ENCODE data around the gene COL11A2. TPM values are rescaled to one million over a fixed set of nuclear protein-coding genes. Genes with fewer than 3 reads are reported as not detected.

The COL11A2 gene
- total and polyA plus RNA-seq, 2 of the 13 experiments (the other 11 are each of a cell fraction or from before 2014, with no cell fraction given), result 0.55 TPM

DNA sequence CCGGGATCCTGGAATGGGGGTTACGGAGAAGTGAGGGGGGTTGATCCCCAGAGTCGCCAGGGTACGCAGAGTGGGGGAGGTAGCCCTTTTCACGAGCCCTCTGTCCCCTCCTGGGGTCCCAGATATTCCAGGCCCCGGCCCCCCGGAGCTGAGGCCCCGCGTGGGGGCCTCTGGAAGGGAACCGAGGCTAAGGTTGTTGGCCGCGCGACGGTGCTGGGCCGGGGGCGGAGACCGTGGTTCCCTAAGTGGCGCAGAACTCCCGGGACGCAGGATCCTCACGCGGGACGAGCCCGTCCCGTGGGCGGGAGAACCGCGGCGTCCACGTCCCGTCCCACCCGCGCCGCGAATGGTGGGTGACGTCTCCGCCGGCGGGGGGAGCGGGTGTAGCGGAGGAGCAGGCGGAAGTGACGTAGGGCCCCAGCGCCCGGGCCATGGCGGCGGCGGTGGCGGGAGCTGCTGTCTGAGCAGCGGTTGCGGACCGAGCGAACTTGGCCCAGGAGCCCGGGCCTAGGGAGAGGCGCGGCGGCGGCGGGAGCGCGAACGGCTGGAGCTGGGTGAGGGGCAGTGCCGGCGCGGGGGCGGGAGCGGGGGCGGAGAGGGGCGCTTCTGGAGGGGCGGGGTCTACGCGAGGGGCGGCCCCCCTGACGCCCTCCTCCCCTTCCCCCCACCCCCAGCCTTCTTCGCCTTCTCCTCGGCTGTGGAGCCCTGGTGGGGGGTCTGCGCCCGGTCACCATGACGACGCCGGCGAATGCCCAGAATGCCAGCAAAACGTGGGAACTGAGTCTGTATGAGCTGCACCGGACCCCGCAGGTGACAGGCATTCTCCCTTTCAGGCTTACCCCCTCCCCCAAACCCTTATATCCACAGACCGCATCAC is 16.1 kb upstream of the COL11A2 start, which contains the start of gene RING1 (continued):
- TF ChIP-seq, protein P1, sequence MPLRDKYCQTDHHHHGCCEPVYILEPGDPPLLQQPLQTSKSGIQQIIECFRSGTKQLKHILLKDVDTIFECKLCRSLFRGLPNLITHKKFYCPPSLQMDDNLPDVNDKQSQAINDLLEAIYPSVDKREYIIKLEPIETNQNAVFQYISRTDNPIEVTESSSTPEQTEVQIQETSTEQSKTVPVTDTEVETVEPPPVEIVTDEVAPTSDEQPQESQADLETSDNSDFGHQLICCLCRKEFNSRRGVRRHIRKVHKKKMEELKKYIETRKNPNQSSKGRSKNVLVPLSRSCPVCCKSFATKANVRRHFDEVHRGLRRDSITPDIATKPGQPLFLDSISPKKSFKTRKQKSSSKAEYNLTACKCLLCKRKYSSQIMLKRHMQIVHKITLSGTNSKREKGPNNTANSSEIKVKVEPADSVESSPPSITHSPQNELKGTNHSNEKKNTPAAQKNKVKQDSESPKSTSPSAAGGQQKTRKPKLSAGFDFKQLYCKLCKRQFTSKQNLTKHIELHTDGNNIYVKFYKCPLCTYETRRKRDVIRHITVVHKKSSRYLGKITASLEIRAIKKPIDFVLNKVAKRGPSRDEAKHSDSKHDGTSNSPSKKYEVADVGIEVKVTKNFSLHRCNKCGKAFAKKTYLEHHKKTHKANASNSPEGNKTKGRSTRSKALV (CRISPR knock-in tag; IDR thresholded peaks at IDR 0.05), result peak; percentile 53; the same call in 1 of the 2 replicates
- TF ChIP-seq ZNF180 (CRISPR knock-in tag; IDR thresholded peaks at IDR 0.05; ENCODE audit: borderline replicate concordance, low read depth) (no peak), ELF3 (CRISPR knock-in tag; IDR thresholded peaks at IDR 0.05) (peak; percentile 62), ZFP41 (CRISPR knock-in tag; IDR thresholded peaks at IDR 0.05; ENCODE audit: borderline replicate concordance) (peak; percentile 75; the same call in 1 of the 2 replicates), ZMYM3 (CRISPR knock-in tag; IDR thresholded peaks at IDR 0.05) (no peak), HNF4G (IDR thresholded peaks at IDR 0.05; ENCODE audit: borderline replicate concordance, low read depth, low read length) (no peak), HNF4G (CRISPR knock-in tag; IDR thresholded peaks at IDR 0.05; ENCODE audit: borderline replicate concordance, low read depth) (no peak), ZNF547 (CRISPR knock-in tag; IDR thresholded peaks at IDR 0.05) (peak; percentile 81; the same call in 1 of the 2 replicates), ZNF616 (CRISPR knock-in tag; IDR thresholded peaks at IDR 0.05; ENCODE audit: low read depth) (peak; percentile 94), JUNB (CRISPR knock-in tag; IDR thresholded peaks at IDR 0.05; ENCODE audit: borderline replicate concordance) (peak; percentile 47; the same call in 1 of the 2 replicates)
- TF ChIP-seq, protein P2, sequence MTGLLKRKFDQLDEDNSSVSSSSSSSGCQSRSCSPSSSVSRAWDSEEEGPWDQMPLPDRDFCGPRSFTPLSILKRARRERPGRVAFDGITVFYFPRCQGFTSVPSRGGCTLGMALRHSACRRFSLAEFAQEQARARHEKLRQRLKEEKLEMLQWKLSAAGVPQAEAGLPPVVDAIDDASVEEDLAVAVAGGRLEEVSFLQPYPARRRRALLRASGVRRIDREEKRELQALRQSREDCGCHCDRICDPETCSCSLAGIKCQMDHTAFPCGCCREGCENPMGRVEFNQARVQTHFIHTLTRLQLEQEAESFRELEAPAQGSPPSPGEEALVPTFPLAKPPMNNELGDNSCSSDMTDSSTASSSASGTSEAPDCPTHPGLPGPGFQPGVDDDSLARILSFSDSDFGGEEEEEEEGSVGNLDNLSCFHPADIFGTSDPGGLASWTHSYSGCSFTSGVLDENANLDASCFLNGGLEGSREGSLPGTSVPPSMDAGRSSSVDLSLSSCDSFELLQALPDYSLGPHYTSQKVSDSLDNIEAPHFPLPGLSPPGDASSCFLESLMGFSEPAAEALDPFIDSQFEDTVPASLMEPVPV (CRISPR knock-in tag; IDR thresholded peaks at IDR 0.05), result no peak
- TF ChIP-seq, protein P3, sequence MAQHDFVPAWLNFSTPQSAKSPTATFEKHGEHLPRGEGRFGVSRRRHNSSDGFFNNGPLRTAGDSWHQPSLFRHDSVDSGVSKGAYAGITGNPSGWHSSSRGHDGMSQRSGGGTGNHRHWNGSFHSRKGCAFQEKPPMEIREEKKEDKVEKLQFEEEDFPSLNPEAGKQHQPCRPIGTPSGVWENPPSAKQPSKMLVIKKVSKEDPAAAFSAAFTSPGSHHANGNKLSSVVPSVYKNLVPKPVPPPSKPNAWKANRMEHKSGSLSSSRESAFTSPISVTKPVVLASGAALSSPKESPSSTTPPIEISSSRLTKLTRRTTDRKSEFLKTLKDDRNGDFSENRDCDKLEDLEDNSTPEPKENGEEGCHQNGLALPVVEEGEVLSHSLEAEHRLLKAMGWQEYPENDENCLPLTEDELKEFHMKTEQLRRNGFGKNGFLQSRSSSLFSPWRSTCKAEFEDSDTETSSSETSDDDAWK (CRISPR knock-in tag; IDR thresholded peaks at IDR 0.05), result no peak
- TF ChIP-seq, protein P4, sequence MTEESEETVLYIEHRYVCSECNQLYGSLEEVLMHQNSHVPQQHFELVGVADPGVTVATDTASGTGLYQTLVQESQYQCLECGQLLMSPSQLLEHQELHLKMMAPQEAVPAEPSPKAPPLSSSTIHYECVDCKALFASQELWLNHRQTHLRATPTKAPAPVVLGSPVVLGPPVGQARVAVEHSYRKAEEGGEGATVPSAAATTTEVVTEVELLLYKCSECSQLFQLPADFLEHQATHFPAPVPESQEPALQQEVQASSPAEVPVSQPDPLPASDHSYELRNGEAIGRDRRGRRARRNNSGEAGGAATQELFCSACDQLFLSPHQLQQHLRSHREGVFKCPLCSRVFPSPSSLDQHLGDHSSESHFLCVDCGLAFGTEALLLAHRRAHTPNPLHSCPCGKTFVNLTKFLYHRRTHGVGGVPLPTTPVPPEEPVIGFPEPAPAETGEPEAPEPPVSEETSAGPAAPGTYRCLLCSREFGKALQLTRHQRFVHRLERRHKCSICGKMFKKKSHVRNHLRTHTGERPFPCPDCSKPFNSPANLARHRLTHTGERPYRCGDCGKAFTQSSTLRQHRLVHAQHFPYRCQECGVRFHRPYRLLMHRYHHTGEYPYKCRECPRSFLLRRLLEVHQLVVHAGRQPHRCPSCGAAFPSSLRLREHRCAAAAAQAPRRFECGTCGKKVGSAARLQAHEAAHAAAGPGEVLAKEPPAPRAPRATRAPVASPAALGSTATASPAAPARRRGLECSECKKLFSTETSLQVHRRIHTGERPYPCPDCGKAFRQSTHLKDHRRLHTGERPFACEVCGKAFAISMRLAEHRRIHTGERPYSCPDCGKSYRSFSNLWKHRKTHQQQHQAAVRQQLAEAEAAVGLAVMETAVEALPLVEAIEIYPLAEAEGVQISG (CRISPR knock-in tag; IDR thresholded peaks at IDR 0.05), result peak; percentile 89
- TF ChIP-seq, protein P5, sequence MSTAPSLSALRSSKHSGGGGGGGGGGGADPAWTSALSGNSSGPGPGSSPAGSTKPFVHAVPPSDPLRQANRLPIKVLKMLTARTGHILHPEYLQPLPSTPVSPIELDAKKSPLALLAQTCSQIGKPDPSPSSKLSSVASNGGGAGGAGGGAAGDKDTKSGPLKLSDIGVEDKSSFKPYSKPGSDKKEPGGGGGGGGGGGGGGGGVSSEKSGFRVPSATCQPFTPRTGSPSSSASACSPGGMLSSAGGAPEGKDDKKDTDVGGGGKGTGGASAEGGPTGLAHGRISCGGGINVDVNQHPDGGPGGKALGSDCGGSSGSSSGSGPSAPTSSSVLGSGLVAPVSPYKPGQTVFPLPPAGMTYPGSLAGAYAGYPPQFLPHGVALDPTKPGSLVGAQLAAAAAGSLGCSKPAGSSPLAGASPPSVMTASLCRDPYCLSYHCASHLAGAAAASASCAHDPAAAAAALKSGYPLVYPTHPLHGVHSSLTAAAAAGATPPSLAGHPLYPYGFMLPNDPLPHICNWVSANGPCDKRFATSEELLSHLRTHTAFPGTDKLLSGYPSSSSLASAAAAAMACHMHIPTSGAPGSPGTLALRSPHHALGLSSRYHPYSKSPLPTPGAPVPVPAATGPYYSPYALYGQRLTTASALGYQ (CRISPR knock-in tag; IDR thresholded peaks at IDR 0.05), result peak; percentile 47; the same call in 1 of the 2 replicates
- TF ChIP-seq, protein P6, sequence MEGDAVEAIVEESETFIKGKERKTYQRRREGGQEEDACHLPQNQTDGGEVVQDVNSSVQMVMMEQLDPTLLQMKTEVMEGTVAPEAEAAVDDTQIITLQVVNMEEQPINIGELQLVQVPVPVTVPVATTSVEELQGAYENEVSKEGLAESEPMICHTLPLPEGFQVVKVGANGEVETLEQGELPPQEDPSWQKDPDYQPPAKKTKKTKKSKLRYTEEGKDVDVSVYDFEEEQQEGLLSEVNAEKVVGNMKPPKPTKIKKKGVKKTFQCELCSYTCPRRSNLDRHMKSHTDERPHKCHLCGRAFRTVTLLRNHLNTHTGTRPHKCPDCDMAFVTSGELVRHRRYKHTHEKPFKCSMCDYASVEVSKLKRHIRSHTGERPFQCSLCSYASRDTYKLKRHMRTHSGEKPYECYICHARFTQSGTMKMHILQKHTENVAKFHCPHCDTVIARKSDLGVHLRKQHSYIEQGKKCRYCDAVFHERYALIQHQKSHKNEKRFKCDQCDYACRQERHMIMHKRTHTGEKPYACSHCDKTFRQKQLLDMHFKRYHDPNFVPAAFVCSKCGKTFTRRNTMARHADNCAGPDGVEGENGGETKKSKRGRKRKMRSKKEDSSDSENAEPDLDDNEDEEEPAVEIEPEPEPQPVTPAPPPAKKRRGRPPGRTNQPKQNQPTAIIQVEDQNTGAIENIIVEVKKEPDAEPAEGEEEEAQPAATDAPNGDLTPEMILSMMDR (CRISPR knock-in tag; IDR thresholded peaks at IDR 0.05), result peak; percentile 18; the same call in 1 of the 2 replicates
